Mesothelial cell of epicardium (in vitro differentiated cells): Measurements from ENCODE around the gene UBP1. TPM values are rescaled to one million over a fixed set of nuclear protein-coding genes. Genes with fewer than 3 reads are reported as not detected.

Experiments
- DNase-seq, 2 experiments: peaks; one replicate each; pipeline ENCODE4 v3.0.0; 2021; ENCODE audit warnings: low spot score in 2 of 2; ENCODE audit not compliant: unreplicated experiment in 2 of 2
- H3K27ac Mint-ChIP-seq: 2 replicates; pipeline ENCODE4 v1.8.0; 2021; ENCODE audit warnings: mixed read lengths
- H3K27me3 Mint-ChIP-seq: 2 replicates; pipeline ENCODE4 v1.8.0; 2021; ENCODE audit warnings: low read depth, mixed read lengths
- H3K36me3 Mint-ChIP-seq: 2 replicates; pipeline ENCODE4 v1.8.0; 2021; ENCODE audit warnings: mixed read lengths
- H3K4me1 Mint-ChIP-seq: 2 replicates; pipeline ENCODE4 v1.8.0; 2021; ENCODE audit warnings: mixed read lengths
- H3K4me3 Mint-ChIP-seq: 2 replicates; pipeline ENCODE4 v1.8.0; 2021; ENCODE audit warnings: mild to moderate bottlenecking, moderate library complexity, mixed read lengths
- H3K9me3 Mint-ChIP-seq: 2 replicates; pipeline ENCODE4 v1.8.0; 2021; ENCODE audit warnings: mixed read lengths
- CTCF ChIP-seq: fragments of 200-600 bp; sonication (generic); IDR thresholded peaks from one replicate; pipeline ENCODE4 v1.5.0; 2021; ENCODE audit warnings: antibody characterized with exemption; ENCODE audit not compliant: unreplicated experiment
- total RNA-seq: library from RNA; stranded (reverse); gene quantifications from 3 replicates; pipeline ENCODE4 v1.2.1, GENCODE V29; 2021

Gene UBP1
- total RNA-seq, result 81.5 to 88.4 TPM (median 86.2 TPM) in 3 replicates

- DNase-seq, result peak; percentile 97
- TF ChIP-seq CTCF, result no peak
- H3K4me3 Mint-ChIP-seq, result peak within 1 kb of the TSS; percentile 99
- peaks cover 41% of the 10 kb centered on the region for H3K4me1 Mint-ChIP-seq
- no peaks in the 10 kb centered on the region for H3K36me3 Mint-ChIP-seq
- H3K27me3 Mint-ChIP-seq, result no peaks in the 10 kb centered on the region
- peak within 1 kb of the TSS; percentile 100 for H3K27ac Mint-ChIP-seq
- H3K9me3 Mint-ChIP-seq, result no peaks in the 10 kb centered on the region
Measured at GRCh38 chr3:33440328-33441224, at the start of gene UBP1. TSS of gene UBP1 (minus strand) at chr3:33440405. CDS start at chr3:33439848, 557 bp downstream.

GRCh38 chr3:33488683-33489082 is 48.5 kb upstream of the UBP1 start:
- Mint-ChIP-seq H3K4me3 (no peak overlapping the region), H3K36me3 (no peaks in the 10 kb centered on the region), H3K27me3 (no peaks in the 10 kb centered on the region), H3K27ac (no peak overlapping the region), H3K9me3 (no peaks in the 10 kb centered on the region), H3K4me1 (peaks cover 5% of the 10 kb centered on the region)
- no peak for DNase-seq
- no peak for TF ChIP-seq CTCF

GRCh38 chr3:33488246-33488645 is 48.0 kb upstream of the UBP1 start:
- no peaks in the 10 kb centered on the region for H3K36me3 Mint-ChIP-seq
- H3K9me3 Mint-ChIP-seq, result no peaks in the 10 kb centered on the region
- no peak overlapping the region for H3K4me3 Mint-ChIP-seq
- no peak overlapping the region for H3K27ac Mint-ChIP-seq
- TF ChIP-seq CTCF, result no peak
- peaks cover 5% of the 10 kb centered on the region for H3K4me1 Mint-ChIP-seq
- no peak for DNase-seq
- no peaks in the 10 kb centered on the region for H3K27me3 Mint-ChIP-seq

- no peak for DNase-seq
- Mint-ChIP-seq H3K4me1 (peaks cover 13% of the 10 kb centered on the region), H3K9me3 (peaks cover 14% of the 10 kb centered on the region), H3K36me3 (peaks cover 9% of the 10 kb centered on the region), H3K27ac (peak overlapping the region; percentile 81), H3K4me3 (no peak overlapping the region), H3K27me3 (no peaks in the 10 kb centered on the region)
- no peak for TF ChIP-seq CTCF
Measured at GRCh38 chr3:33482111-33482521, 41.9 kb upstream of the UBP1 start.

- H3K27me3 Mint-ChIP-seq, result no peaks in the 10 kb centered on the region
- TF ChIP-seq CTCF, result no peak
- DNase-seq, result no peak
- H3K36me3 Mint-ChIP-seq, result peaks cover 6% of the 10 kb centered on the region
- H3K4me1 Mint-ChIP-seq, result no peaks in the 10 kb centered on the region
- no peak overlapping the region for H3K27ac Mint-ChIP-seq
- no peak overlapping the region for H3K4me3 Mint-ChIP-seq
- peaks cover 2% of the 10 kb centered on the region for H3K9me3 Mint-ChIP-seq
Measured at GRCh38 chr3:33474896-33475295, 34.7 kb upstream of the UBP1 start.
